KMS-11 (cell line): ENCODE measurements around the gene MTUS2.

Experiments
- H2AFZ ChIP-seq: fragments of 200-600 bp; sonication (generic); 2 replicates; pipeline ENCODE4 v1.6.1; 2016; ENCODE audit warnings: antibody characterized with exemption, mixed run types, low read depth
- H3K27ac ChIP-seq: fragments of 200-600 bp; sonication (generic); 2 replicates; pipeline ENCODE4 v1.6.1; 2016; ENCODE audit warnings: mild to moderate bottlenecking, mixed run types
- H3K27me3 ChIP-seq: fragments of 200-600 bp; sonication (generic); 2 replicates; pipeline ENCODE4 v1.6.1; 2017; ENCODE audit warnings: mild to moderate bottlenecking, low read depth, mixed run types, moderate library complexity; ENCODE audit not compliant: insufficient read depth
- H3K36me3 ChIP-seq: fragments of 200-600 bp; sonication (generic); 2 replicates; pipeline ENCODE4 v1.6.1; 2017; ENCODE audit warnings: mild to moderate bottlenecking, mixed run types; ENCODE audit not compliant: insufficient read depth
- H3K4me1 ChIP-seq: fragments of 200-600 bp; sonication (generic); 2 replicates; pipeline ENCODE4 v1.6.1; 2016; ENCODE audit warnings: mild to moderate bottlenecking, low read depth, mixed run types; ENCODE audit not compliant: poor library complexity, severe bottlenecking
- H3K4me2 ChIP-seq: fragments of 200-600 bp; sonication (generic); 2 replicates; pipeline ENCODE4 v1.7.0; 2016; ENCODE audit warnings: mild to moderate bottlenecking, mixed run types
- H3K4me3 ChIP-seq: fragments of 200-600 bp; sonication (generic); IDR thresholded peaks from 2 replicates; pipeline ENCODE4 v1.6.1; 2017; ENCODE audit warnings: low read depth, low read length, mixed read lengths; ENCODE audit not compliant: insufficient read depth
- H3K79me2 ChIP-seq: fragments of 200-600 bp; sonication (generic); 2 replicates; pipeline ENCODE4 v1.6.1; 2016; ENCODE audit warnings: low read depth, mixed run types; ENCODE audit not compliant: insufficient read depth
- H3K9ac ChIP-seq: fragments of 200-600 bp; sonication (generic); 2 replicates; pipeline ENCODE4 v1.6.1; 2016; ENCODE audit warnings: mild to moderate bottlenecking, mixed run types
- H4K20me1 ChIP-seq: fragments of 200-600 bp; sonication (generic); 2 replicates; pipeline ENCODE4 v1.6.1; 2016; ENCODE audit warnings: mild to moderate bottlenecking, mixed run types; ENCODE audit not compliant: insufficient read depth
- TF ChIP-seq, protein P1 (sequence below): fragments of 200-600 bp; sonication (generic); conservative IDR thresholded peaks from 2 replicates; pipeline ENCODE4 v1.6.1; 2017; ENCODE audit warnings: low read depth, mild to moderate bottlenecking, antibody characterized with exemption, low read length, moderate library complexity, mixed read lengths

MTUS2 gene

DNA sequence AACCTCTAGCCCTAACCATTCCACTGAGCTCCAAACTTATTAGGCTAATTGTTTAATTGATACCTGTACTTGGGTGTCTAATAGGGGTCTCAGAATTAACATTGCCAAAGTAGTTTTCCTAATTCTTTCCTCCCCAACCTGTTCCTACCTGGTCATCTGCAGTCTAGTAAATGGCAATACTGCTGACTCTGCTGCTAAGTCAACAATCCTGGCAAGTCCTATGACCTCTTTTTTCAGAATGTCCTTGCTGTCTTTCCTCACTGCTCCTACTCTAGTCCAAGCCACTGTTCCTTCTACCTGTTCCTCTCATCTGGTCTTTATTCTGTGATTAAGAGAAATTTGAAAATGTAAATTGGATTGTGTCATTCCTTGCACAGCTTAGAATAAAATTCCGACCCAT lies 143.9 kb downstream of the MTUS2 start:
- no peaks in the 10 kb centered on the region for H3K79me2 ChIP-seq
- no peak overlapping the region for H3K4me3 ChIP-seq
- no peak overlapping the region for H2AFZ ChIP-seq
- no peaks in the 10 kb centered on the region for H3K4me1 ChIP-seq
- no peaks in the 10 kb centered on the region for H3K36me3 ChIP-seq
- TF ChIP-seq, protein P1, sequence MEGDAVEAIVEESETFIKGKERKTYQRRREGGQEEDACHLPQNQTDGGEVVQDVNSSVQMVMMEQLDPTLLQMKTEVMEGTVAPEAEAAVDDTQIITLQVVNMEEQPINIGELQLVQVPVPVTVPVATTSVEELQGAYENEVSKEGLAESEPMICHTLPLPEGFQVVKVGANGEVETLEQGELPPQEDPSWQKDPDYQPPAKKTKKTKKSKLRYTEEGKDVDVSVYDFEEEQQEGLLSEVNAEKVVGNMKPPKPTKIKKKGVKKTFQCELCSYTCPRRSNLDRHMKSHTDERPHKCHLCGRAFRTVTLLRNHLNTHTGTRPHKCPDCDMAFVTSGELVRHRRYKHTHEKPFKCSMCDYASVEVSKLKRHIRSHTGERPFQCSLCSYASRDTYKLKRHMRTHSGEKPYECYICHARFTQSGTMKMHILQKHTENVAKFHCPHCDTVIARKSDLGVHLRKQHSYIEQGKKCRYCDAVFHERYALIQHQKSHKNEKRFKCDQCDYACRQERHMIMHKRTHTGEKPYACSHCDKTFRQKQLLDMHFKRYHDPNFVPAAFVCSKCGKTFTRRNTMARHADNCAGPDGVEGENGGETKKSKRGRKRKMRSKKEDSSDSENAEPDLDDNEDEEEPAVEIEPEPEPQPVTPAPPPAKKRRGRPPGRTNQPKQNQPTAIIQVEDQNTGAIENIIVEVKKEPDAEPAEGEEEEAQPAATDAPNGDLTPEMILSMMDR: no peak
- H3K27ac ChIP-seq: no peak overlapping the region
- H3K27me3 ChIP-seq: no peaks in the 10 kb centered on the region
- H4K20me1 ChIP-seq: no peaks in the 10 kb centered on the region
- H3K4me2 ChIP-seq: no peak overlapping the region
- H3K9ac ChIP-seq: no peak overlapping the region

DNA sequence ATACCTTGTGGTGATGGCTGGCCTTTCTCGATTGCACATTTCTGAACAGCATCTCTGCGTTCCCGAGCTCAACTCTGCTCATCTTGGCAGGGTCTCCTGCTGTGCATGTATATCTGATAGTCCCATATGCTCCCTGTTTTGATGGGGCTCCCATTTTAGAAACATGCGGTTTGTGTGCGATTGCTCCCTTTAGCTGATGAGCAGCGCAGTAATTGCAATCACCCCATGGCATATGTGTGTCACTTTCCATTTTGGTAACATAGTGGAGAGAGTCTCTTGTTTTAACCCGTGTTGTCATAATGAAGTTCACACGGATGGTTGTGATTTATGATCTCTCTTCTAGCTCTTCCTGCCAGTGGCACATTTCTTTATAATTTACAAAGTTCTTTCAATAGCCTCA lies 144.7 kb downstream of the MTUS2 start:
- Histone ChIP-seq H3K4me1 (no peaks in the 10 kb centered on the region), H3K9ac (no peak overlapping the region), H3K79me2 (no peaks in the 10 kb centered on the region), H3K27me3 (no peaks in the 10 kb centered on the region), H3K36me3 (no peaks in the 10 kb centered on the region), H3K4me2 (no peak overlapping the region), H2AFZ (no peak overlapping the region), H3K4me3 (no peak overlapping the region), H3K27ac (no peak overlapping the region), H4K20me1 (no peaks in the 10 kb centered on the region)
- TF ChIP-seq, protein P1: no peak

DNA sequence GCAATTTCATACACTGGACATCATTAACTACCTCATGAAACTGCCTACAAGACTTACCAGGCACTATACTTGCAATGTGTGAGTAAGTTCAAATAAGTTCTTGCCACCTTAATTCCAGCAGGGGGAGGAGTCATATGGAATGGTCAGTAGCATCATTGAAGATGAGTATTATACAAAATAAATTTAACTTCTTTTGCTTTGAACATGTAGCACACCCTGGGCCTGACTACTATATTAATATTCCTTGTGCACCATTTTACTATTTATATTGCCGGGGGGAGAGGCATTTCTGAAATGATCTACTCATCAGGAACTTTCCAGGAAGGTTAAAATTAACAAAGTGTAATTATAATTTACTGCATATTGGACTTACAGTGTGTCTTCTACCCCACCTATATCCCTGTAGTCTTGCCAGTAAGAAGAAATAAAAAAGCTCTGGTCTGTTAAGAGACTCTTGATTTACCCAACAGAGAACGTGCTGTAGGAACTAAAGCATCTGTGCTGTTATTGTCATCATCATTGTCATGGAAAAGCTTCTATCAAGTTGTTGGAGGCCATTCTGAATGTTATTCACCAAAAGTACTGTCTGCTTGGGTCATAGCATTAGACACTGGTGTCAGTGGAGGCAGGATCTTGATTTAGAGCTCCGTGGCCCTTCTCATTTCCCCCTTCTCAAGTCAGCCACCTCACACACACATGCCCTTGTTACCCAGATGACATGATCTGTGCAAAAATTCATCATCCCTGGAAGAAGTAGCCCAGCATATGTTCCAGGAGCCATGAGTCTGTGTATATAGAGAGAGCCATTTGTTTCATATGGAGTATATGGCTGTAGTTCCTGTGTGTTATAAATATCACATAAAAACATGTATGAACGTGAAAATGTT lies 147.1 kb downstream of the MTUS2 start:
- Histone ChIP-seq H2AFZ (no peak overlapping the region), H3K79me2 (no peaks in the 10 kb centered on the region), H3K27ac (no peak overlapping the region), H4K20me1 (no peaks in the 10 kb centered on the region), H3K36me3 (no peaks in the 10 kb centered on the region), H3K4me3 (no peak overlapping the region), H3K9ac (no peak overlapping the region), H3K4me1 (no peaks in the 10 kb centered on the region), H3K27me3 (no peaks in the 10 kb centered on the region), H3K4me2 (no peak overlapping the region)
- TF ChIP-seq, protein P1: no peak

DNA sequence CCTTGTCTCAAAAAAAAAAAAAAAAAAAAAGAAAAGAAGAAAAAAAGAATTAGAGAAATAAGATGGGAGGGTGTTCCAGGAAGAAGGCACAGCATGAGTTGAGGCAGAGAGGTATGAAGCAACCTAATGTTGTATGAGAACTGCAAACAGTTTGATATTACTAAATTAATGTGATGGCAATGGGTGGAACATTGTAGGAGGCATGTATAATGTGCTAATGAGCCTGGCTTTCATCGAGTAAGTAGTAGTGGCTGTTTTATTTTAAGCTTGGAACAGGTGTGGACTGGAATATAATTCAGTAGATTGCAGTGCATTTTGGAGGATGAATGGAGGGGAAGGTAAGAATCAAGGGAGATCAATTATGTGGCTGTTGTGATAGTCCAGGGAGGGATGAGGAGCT lies 156.1 kb downstream of the MTUS2 start:
- Histone ChIP-seq H3K27ac (no peak overlapping the region), H3K27me3 (no peaks in the 10 kb centered on the region), H3K4me1 (no peaks in the 10 kb centered on the region), H3K4me2 (no peak overlapping the region), H3K79me2 (no peaks in the 10 kb centered on the region), H2AFZ (no peak overlapping the region), H4K20me1 (no peaks in the 10 kb centered on the region), H3K4me3 (no peak overlapping the region), H3K9ac (no peak overlapping the region), H3K36me3 (no peaks in the 10 kb centered on the region)
- TF ChIP-seq, protein P1: no peak
